ENCODE data around the gene EFCAB6. TPM values are rescaled to one million over a fixed set of nuclear protein-coding genes. Genes with fewer than 3 reads are reported as not detected.

Gene EFCAB6
- total RNA-seq, 1 experiment from 2014 or later = 0.52 TPM

DNA sequence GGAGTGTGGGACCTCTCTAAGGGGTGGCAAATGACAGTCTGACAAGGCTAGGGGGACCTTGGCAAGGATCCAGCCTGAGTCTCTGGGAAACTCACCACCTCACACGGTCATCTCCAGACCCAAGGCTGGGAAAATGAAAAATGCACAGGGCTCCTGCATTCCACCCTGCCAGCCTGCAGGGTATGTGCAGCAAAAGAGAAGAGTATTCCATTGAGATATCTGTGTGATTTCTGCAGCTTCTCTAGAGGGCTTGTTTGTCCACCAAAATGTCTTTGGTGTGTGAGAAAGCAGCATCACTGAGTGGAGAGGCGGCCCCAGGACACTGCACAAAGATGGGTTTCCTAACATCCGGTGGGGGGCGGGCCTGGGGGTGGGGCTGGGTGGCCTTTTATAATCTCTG, 177.8 kb downstream of the EFCAB6 start:
- Histone ChIP-seq H3K9me2 (ENCODE audit: insufficient read depth) (no peaks in the 10 kb centered on the region), H3K9me3 (ENCODE audit: control insufficient read depth in 1 of 2, insufficient read depth in 1 of 2, low read depth in 1 of 2, low read length in 2 of 2) (peaks cover 0 to 2% of the 10 kb centered on the region in 2 experiments; a peak in 1 of 4 replicates), H3K27ac (ENCODE audit: low read depth, low read length) (no peak overlapping the region), H3K4me3 (replicated peaks in 1 of 2; ENCODE audit: low read depth in 1 of 2, low read length in 2 of 2) (no peak overlapping the region), H3K9ac (ENCODE audit: low read length) (no peak overlapping the region), H3K4me2 (ENCODE audit: low read length) (no peak overlapping the region), H3K36me3 (ENCODE audit: control insufficient read depth in 1 of 2, insufficient read depth in 2 of 2, low read length in 2 of 2) (no peaks in the 10 kb centered on the region), H3K4me1 (ENCODE audit: control insufficient read depth in 1 of 2, insufficient read depth in 2 of 2, low read length in 2 of 2) (no peaks in the 10 kb centered on the region), H2AFZ (ENCODE audit: low read depth, low read length, poor library complexity, severe bottlenecking) (no peak overlapping the region), H3K27me3 (ENCODE audit: insufficient read depth, low read length) (peaks cover 5% of the 10 kb centered on the region; the same call in 1 of the 2 replicates), H4K20me1 (ENCODE audit: insufficient read depth) (no peaks in the 10 kb centered on the region), H3K79me2 (ENCODE audit: insufficient read depth, low read length) (no peaks in the 10 kb centered on the region)
- CTCF ChIA-PET = no interaction called here
- POLR2A ChIA-PET = no interaction called here
- intact Hi-C loops (cut with micrococcal nuclease) = no loop called here
- no peak for ATAC-seq
- no peak for DNase-seq (ENCODE audit: low read depth, low spot score)
- RAD21 ChIA-PET (ENCODE audit: low non-redundant PET in 1 of 2, low total read pairs in 2 of 2, uncharacterized antibody in 2 of 2, unreplicated experiment in 2 of 2) = no interaction called here
- no peak for TF ChIP-seq SRF (IDR thresholded peaks at IDR 0.05; ENCODE audit: low read depth)
- TF ChIP-seq CEBPB (IDR thresholded peaks at IDR 0.05; ENCODE audit: low read depth) = no peak
- no peak for TF ChIP-seq POLR2A (IDR thresholded peaks at IDR 0.05; ENCODE audit: borderline replicate concordance, extremely low read depth, insufficient read depth, insufficient read length)
- TF ChIP-seq POLR2AphosphoS5 (IDR thresholded peaks at IDR 0.05; ENCODE audit: low read depth, low read length) = no peak
- TF ChIP-seq FOSL1 (IDR thresholded peaks at IDR 0.05; ENCODE audit: low read depth) = no peak
- BruUV-seq (replicated peaks) = no TSS peak

DNA sequence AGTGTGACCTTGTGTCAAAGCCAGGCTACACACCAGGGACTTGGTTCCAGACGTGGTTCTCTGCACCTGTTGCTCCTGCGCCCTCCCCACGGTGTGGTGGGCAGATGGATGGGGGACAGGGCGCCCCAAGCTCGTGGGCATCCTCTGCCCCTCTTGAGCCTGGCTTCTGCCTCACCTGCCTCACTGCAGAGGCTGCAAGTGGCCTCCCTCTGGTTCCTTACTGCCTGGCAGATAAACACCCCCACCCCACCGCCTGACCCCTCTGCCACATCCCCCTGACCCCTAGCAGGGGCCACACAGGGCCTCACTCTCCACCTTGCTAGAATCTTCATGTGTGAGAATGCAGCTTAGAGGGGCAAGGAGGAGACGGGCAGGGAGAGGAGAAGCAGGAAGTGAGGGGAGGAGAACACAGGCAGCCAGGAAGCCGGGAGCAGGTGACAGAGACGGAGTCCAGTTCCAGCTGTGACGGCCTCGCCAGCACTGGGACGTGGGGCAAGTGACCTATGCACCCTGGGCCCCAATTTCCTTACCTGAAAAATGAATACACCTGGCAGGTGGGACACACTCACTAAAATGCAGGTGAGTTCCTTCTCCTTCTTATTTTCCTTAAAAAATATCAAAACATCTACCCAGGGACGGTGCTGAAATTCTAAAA, 178.3 kb downstream of the EFCAB6 start:
- POLR2A ChIA-PET = no interaction called here
- peaks cover 5% of the 10 kb centered on the region; the same call in 1 of the 2 replicates for H3K27me3 ChIP-seq (ENCODE audit: insufficient read depth, low read length)
- H3K4me2 ChIP-seq (ENCODE audit: low read length) = no peak overlapping the region
- CTCF ChIA-PET = no interaction called here
- ATAC-seq (no peak), DNase-seq (ENCODE audit: low read depth, low spot score) (no peak)
- H3K79me2 ChIP-seq (ENCODE audit: insufficient read depth, low read length) = no peaks in the 10 kb centered on the region
- no peaks in the 10 kb centered on the region; a peak in 1 of 4 replicates for H3K9me3 ChIP-seq (ENCODE audit: control insufficient read depth in 1 of 2, insufficient read depth in 1 of 2, low read depth in 1 of 2, low read length in 2 of 2)
- H3K9ac ChIP-seq (ENCODE audit: low read length) = no peak overlapping the region
- no peaks in the 10 kb centered on the region for H3K9me2 ChIP-seq (ENCODE audit: insufficient read depth)
- intact Hi-C loops (cut with micrococcal nuclease) = no loop called here
- no peaks in the 10 kb centered on the region for H3K4me1 ChIP-seq (ENCODE audit: control insufficient read depth in 1 of 2, insufficient read depth in 2 of 2, low read length in 2 of 2)
- H3K4me3 ChIP-seq (replicated peaks in 1 of 2; ENCODE audit: low read depth in 1 of 2, low read length in 2 of 2) = no peak overlapping the region
- H3K36me3 ChIP-seq (ENCODE audit: control insufficient read depth in 1 of 2, insufficient read depth in 2 of 2, low read length in 2 of 2) = no peaks in the 10 kb centered on the region
- RAD21 ChIA-PET (ENCODE audit: low non-redundant PET in 1 of 2, low total read pairs in 2 of 2, uncharacterized antibody in 2 of 2, unreplicated experiment in 2 of 2) = no interaction called here
- H3K27ac ChIP-seq (ENCODE audit: low read depth, low read length) = no peak overlapping the region
- H2AFZ ChIP-seq (ENCODE audit: low read depth, low read length, poor library complexity, severe bottlenecking) = no peak overlapping the region
- H4K20me1 ChIP-seq (ENCODE audit: insufficient read depth) = no peaks in the 10 kb centered on the region
- BruUV-seq (replicated peaks) = no TSS peak
- TF ChIP-seq YY1 (IDR thresholded peaks at IDR 0.05; ENCODE audit: extremely low read depth, insufficient replicate concordance, low read depth, low read length) (no peak), EZH2 (IDR thresholded peaks at IDR 0.05) (no peak), POLR2AphosphoS5 (IDR thresholded peaks at IDR 0.05; ENCODE audit: low read depth, low read length) (no peak), SRF (IDR thresholded peaks at IDR 0.05; ENCODE audit: low read depth) (no peak), EGR1 (IDR thresholded peaks at IDR 0.05; ENCODE audit: low read depth) (no peak), TCF7L2 (IDR thresholded peaks at IDR 0.05; ENCODE audit: borderline replicate concordance, extremely low read depth, insufficient read depth, insufficient read length) (no peak), FOSL1 (IDR thresholded peaks at IDR 0.05; ENCODE audit: low read depth) (no peak), SP1 (IDR thresholded peaks at IDR 0.05; ENCODE audit: low read depth) (no peak), POLR2A (IDR thresholded peaks at IDR 0.05; ENCODE audit: borderline replicate concordance, extremely low read depth, insufficient read depth, insufficient read length) (no peak), CBX3 (IDR thresholded peaks at IDR 0.05; ENCODE audit: low read depth) (no peak), ZFX (IDR thresholded peaks at IDR 0.05) (no peak)
- TF ChIP-seq, protein P1, sequence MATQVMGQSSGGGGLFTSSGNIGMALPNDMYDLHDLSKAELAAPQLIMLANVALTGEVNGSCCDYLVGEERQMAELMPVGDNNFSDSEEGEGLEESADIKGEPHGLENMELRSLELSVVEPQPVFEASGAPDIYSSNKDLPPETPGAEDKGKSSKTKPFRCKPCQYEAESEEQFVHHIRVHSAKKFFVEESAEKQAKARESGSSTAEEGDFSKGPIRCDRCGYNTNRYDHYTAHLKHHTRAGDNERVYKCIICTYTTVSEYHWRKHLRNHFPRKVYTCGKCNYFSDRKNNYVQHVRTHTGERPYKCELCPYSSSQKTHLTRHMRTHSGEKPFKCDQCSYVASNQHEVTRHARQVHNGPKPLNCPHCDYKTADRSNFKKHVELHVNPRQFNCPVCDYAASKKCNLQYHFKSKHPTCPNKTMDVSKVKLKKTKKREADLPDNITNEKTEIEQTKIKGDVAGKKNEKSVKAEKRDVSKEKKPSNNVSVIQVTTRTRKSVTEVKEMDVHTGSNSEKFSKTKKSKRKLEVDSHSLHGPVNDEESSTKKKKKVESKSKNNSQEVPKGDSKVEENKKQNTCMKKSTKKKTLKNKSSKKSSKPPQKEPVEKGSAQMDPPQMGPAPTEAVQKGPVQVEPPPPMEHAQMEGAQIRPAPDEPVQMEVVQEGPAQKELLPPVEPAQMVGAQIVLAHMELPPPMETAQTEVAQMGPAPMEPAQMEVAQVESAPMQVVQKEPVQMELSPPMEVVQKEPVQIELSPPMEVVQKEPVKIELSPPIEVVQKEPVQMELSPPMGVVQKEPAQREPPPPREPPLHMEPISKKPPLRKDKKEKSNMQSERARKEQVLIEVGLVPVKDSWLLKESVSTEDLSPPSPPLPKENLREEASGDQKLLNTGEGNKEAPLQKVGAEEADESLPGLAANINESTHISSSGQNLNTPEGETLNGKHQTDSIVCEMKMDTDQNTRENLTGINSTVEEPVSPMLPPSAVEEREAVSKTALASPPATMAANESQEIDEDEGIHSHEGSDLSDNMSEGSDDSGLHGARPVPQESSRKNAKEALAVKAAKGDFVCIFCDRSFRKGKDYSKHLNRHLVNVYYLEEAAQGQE (IDR thresholded peaks at IDR 0.05; ENCODE audit: low read depth) = no peak
- TF ChIP-seq, protein P2, sequence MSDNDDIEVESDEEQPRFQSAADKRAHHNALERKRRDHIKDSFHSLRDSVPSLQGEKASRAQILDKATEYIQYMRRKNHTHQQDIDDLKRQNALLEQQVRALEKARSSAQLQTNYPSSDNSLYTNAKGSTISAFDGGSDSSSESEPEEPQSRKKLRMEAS (IDR thresholded peaks at IDR 0.05) = no peak
- TF ChIP-seq, protein P3, sequence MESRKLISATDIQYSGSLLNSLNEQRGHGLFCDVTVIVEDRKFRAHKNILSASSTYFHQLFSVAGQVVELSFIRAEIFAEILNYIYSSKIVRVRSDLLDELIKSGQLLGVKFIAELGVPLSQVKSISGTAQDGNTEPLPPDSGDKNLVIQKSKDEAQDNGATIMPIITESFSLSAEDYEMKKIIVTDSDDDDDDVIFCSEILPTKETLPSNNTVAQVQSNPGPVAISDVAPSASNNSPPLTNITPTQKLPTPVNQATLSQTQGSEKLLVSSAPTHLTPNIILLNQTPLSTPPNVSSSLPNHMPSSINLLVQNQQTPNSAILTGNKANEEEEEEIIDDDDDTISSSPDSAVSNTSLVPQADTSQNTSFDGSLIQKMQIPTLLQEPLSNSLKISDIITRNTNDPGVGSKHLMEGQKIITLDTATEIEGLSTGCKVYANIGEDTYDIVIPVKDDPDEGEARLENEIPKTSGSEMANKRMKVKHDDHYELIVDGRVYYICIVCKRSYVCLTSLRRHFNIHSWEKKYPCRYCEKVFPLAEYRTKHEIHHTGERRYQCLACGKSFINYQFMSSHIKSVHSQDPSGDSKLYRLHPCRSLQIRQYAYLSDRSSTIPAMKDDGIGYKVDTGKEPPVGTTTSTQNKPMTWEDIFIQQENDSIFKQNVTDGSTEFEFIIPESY (IDR thresholded peaks at IDR 0.05; ENCODE audit: extremely low read depth, insufficient replicate concordance, low read length) = no peak
